MM.1S (cell line): ENCODE measurements around the gene LRRTM4.
"Not testable (repeated sequence)": the region's sequence is repeated elsewhere in the genome, so short reads cannot be mapped to it uniquely, and the experiment has no call there.

ENCODE experiments used
- DNase-seq: peaks from one replicate; pipeline ENCODE4 v3.0.0-alpha.2; 2015
- H2AFZ ChIP-seq: fragments of 300-600 bp; sonication (generic); 2 replicates; pipeline ENCODE4 v1.6.0; 2016; ENCODE audit warnings: antibody characterized with exemption, low read length
- H3F3A ChIP-seq: fragments of 300-600 bp; sonication (generic); 2 replicates; pipeline ENCODE4 v1.6.1; 2016; ENCODE audit warnings: mild to moderate bottlenecking, antibody characterized with exemption, low read length, moderate library complexity, mixed read lengths; ENCODE audit not compliant: insufficient read depth
- H3K27ac ChIP-seq: fragments of 300-600 bp; sonication (generic); 2 replicates; pipeline ENCODE4 v1.5.1; 2016; ENCODE audit warnings: mild to moderate bottlenecking, low read length
- H3K27me3 ChIP-seq: fragments of 300-600 bp; sonication (generic); replicated peaks from 2 replicates; pipeline ENCODE4 v1.6.0; 2016; ENCODE audit warnings: low read length; ENCODE audit not compliant: insufficient read depth
- H3K36me3 ChIP-seq: fragments of 300-600 bp; sonication (generic); replicated peaks from 2 replicates; pipeline ENCODE4 v1.6.1; 2016; ENCODE audit warnings: mild to moderate bottlenecking, low read length, mixed read lengths; ENCODE audit not compliant: insufficient read depth
- H3K4me1 ChIP-seq: fragments of 300-600 bp; sonication (generic); 2 replicates; pipeline ENCODE4 v1.6.1; 2016; ENCODE audit warnings: low read length, mixed read lengths
- H3K4me2 ChIP-seq: fragments of 300-600 bp; sonication (generic); 2 replicates; pipeline ENCODE4 v1.6.0; 2016; ENCODE audit warnings: low read depth, low read length
- H3K4me3 ChIP-seq: fragments of 300-600 bp; sonication (generic); 2 replicates; pipeline ENCODE4 v1.5.1; 2016; ENCODE audit warnings: low read length, mixed read lengths
- H3K79me2 ChIP-seq: fragments of 300-600 bp; sonication (generic); 2 replicates; pipeline ENCODE4 v1.6.1; 2016; ENCODE audit warnings: mixed run types, low read length, mixed read lengths
- H3K9ac ChIP-seq: fragments of 300-600 bp; sonication (generic); 2 replicates; pipeline ENCODE4 v1.6.1; 2016; ENCODE audit warnings: low read length, mixed read lengths
- H3K9me2 ChIP-seq: fragments of 300-600 bp; sonication (generic); replicated peaks from 2 replicates; pipeline ENCODE4 v1.6.1; 2016; ENCODE audit warnings: mild to moderate bottlenecking, low read length, mixed read lengths; ENCODE audit not compliant: insufficient read depth
- H3K9me3 ChIP-seq: fragments of 300-600 bp; sonication (generic); replicated peaks from 2 replicates; pipeline ENCODE4 v1.6.1; 2016; ENCODE audit warnings: mild to moderate bottlenecking, low read length, mixed read lengths; ENCODE audit not compliant: insufficient read depth
- H4K20me1 ChIP-seq: fragments of 300-600 bp; sonication (generic); 2 replicates; pipeline ENCODE4 v1.6.1; 2016; ENCODE audit warnings: mild to moderate bottlenecking, low read length, moderate library complexity, mixed read lengths; ENCODE audit not compliant: insufficient read depth
- CTCF ChIP-seq: fragments of 300-600 bp; sonication (generic); IDR thresholded peaks from 2 replicates; pipeline ENCODE4 v1.5.1; 2016; ENCODE audit warnings: antibody characterized with exemption, low read length, mixed read lengths
- EZH2 ChIP-seq: fragments of 300-600 bp; sonication (generic); optimal IDR thresholded peaks from 2 replicates; pipeline ENCODE3; 2017; ENCODE audit warnings: low read depth, mild to moderate bottlenecking, antibody characterized with exemption, low read length, mixed read lengths
- EZH2phosphoT487 ChIP-seq: fragments of 300-600 bp; sonication (generic); IDR thresholded peaks from 2 replicates; pipeline ENCODE4 v1.6.1; 2018; ENCODE audit warnings: antibody characterized with exemption, low read length

LRRTM4 gene

DNA sequence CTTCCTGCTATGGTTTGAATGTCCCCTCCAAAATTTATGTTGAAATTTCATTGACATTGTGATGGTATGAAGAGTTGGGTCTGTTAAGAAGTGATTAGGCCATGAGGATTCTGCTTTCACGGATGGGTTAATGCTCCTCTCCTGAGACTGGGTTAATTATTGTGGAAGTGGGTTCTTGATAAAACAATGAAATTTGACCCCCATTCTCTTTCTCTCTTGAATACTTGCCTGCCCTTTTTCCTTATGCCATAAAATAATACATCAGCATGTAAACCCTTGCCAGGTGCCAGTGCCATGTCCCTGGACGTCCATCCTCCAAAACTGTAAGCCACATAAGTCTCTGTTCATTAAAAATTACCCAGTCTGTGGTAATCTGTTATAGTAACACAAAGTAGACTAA is 352.8 kb downstream of the LRRTM4 start:
- H3K4me3 ChIP-seq: no peak overlapping the region
- H3K27me3 ChIP-seq: no peaks in the 10 kb centered on the region
- H3K4me2 ChIP-seq: no peak overlapping the region
- H3K36me3 ChIP-seq: no peaks in the 10 kb centered on the region
- no peaks in the 10 kb centered on the region for H3K9me2 ChIP-seq
- no peak overlapping the region for H3K9ac ChIP-seq
- H3K4me1 ChIP-seq: no peaks in the 10 kb centered on the region
- H3F3A ChIP-seq: no peaks in the 10 kb centered on the region
- no peak for TF ChIP-seq EZH2
- no peak for TF ChIP-seq CTCF
- no peak for TF ChIP-seq EZH2phosphoT487
- DNase-seq: no peak
- H2AFZ ChIP-seq: no peak overlapping the region
- H4K20me1 ChIP-seq: no peaks in the 10 kb centered on the region
- H3K27ac ChIP-seq: no peak overlapping the region
- no peaks in the 10 kb centered on the region for H3K79me2 ChIP-seq
- no peaks in the 10 kb centered on the region for H3K9me3 ChIP-seq

DNA sequence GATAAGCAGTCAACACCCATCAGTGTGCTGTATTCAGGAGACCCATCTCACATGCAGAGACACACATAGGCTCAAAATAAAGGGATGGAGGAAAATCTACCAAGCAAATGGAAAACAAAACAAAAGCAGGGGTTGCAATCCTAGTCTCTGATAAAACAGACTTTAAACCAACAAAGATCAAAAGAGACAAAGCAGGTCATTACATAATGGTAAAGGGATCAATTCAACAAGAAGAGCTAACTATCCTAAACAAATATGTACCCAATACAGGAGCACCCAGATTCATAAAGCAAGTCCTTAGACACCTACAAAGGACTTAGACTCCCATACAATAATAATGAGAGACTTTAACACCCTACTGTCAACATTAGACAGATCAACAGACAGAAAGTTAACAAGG is 358.2 kb downstream of the LRRTM4 start:
- not testable (repeated sequence) for H3F3A ChIP-seq, H3K79me2 ChIP-seq, H3K9me2 ChIP-seq, DNase-seq, H3K4me1 ChIP-seq, H4K20me1 ChIP-seq, H3K4me2 ChIP-seq, H2AFZ ChIP-seq, H3K4me3 ChIP-seq, H3K27ac ChIP-seq, H3K27me3 ChIP-seq, H3K9me3 ChIP-seq, H3K36me3 ChIP-seq, H3K9ac ChIP-seq

DNA sequence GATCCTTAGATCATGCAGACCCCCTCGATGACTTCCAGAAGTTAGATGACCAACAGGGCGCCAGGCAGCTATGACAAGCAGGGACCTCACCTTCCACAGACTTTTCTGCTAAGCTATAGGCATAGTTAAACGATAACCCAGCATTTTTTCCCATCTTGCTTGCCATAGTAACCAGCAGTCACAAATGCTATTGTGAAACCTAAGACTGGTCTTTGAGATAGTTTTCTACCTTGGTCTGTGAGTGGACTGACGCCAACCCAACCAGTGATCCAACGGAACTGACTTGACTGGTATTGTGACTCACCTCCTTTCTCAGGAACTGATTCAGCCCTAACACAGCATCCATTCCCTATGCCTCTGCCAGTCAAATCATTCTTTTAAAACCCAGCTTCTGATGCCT is 361.2 kb downstream of the LRRTM4 start:
- Histone ChIP-seq H3K27me3 (no peaks in the 10 kb centered on the region), H3K79me2 (no peaks in the 10 kb centered on the region), H3K4me2 (no peak overlapping the region), H4K20me1 (no peaks in the 10 kb centered on the region), H2AFZ (no peak overlapping the region), H3K36me3 (no peaks in the 10 kb centered on the region), H3K9me3 (no peaks in the 10 kb centered on the region), H3K9me2 (no peaks in the 10 kb centered on the region), H3K4me1 (no peaks in the 10 kb centered on the region), H3K4me3 (no peak overlapping the region), H3F3A (no peaks in the 10 kb centered on the region), H3K27ac (no peak overlapping the region), H3K9ac (no peak overlapping the region)
- DNase-seq: no peak
- TF ChIP-seq CTCF (no peak), EZH2 (no peak), EZH2phosphoT487 (no peak)

- no peak overlapping the region for H3K4me2 ChIP-seq
- no peaks in the 10 kb centered on the region for H3K9me3 ChIP-seq
- H2AFZ ChIP-seq: no peak overlapping the region
- H3K79me2 ChIP-seq: no peaks in the 10 kb centered on the region
- no peak overlapping the region for H3K4me3 ChIP-seq
- H3K27ac ChIP-seq: no peak overlapping the region
- H3K36me3 ChIP-seq: no peaks in the 10 kb centered on the region
- no peaks in the 10 kb centered on the region for H3F3A ChIP-seq
- no peaks in the 10 kb centered on the region for H3K27me3 ChIP-seq
- H3K9me2 ChIP-seq: no peaks in the 10 kb centered on the region
- no peaks in the 10 kb centered on the region for H3K4me1 ChIP-seq
- TF ChIP-seq EZH2: no peak
- TF ChIP-seq EZH2phosphoT487: no peak
- no peak for TF ChIP-seq CTCF
- H3K9ac ChIP-seq: no peak overlapping the region
- H4K20me1 ChIP-seq: no peaks in the 10 kb centered on the region
- DNase-seq: no peak
These were observed 365.6 kb downstream of the LRRTM4 start for GRCh38 chr2:77156599-77156998.
